A549 (cell line): ENCODE data around the gene LDHAL6B. TPM values are rescaled to one million over a fixed set of nuclear protein-coding genes. Genes with fewer than 3 reads are reported as not detected.
A peak's percentile ranks its signal among the peaks of the same experiment; 100 is the strongest.

Source experiments
- ATAC-seq, 2 experiments: fragments of 200-7000 bp in 1 of 2; fragments of >200 bp in 1 of 2; cut with Nextera tagmentation in 1 of 2; cut with Tn5 transposase in 1 of 2; 3 replicates each; pipeline versions ENCODE4 v1.8.0 to v1.9.1; 2018 to 2020; ENCODE audit warnings: mild to moderate bottlenecking in 1 of 2, moderate library complexity in 1 of 2
- CTCF ChIA-PET: fragments of 300-600 bp; sonication (Branson Sonifier 250); formaldehyde crosslinking; extraction: SDS; loops from one replicate; lab custom pipeline; 2021; ENCODE audit warnings: antibody characterized with exemption, inconsistent platforms; lab: Yijun Ruan, JAX
- POLR2A ChIA-PET: fragments of 350-600 bp; formaldehyde crosslinking; extraction: SDS; loops from one replicate; lab custom pipeline; 2021; ENCODE audit warnings: antibody characterized with exemption, inconsistent platforms; lab: Yijun Ruan, JAX
- DNase-seq, 2 experiments: peaks; one replicate each; pipeline versions ENCODE4 v3.0.0 to v3.0.0-alpha.2; 2011 to 2016; ENCODE audit warnings: low read depth in 1 of 2, low spot score in 1 of 2
- FAIRE-seq: peaks from 2 replicates; lab custom pipeline; 2011; peaks lifted over from hg19 to GRCh38; lab: Jason Lieb, UNC
- H3K27ac ChIP-seq, 2 experiments: fragments of >200 bp; sonication (Bioruptor Twin); formaldehyde crosslinking; 3 replicates each; pipeline ENCODE4 v1.5.1; 2016 to 2017
- H3K4me1 ChIP-seq: fragments of >200 bp; sonication (Bioruptor Twin); formaldehyde crosslinking; 3 replicates; pipeline ENCODE4 v1.6.1; 2016
- H3K4me2 ChIP-seq: fragments of >200 bp; sonication (Bioruptor Twin); formaldehyde crosslinking; 3 replicates; pipeline ENCODE4 v1.6.1; 2016
- H3K4me3 ChIP-seq: fragments of >200 bp; sonication (Bioruptor Twin); formaldehyde crosslinking; 3 replicates; pipeline ENCODE4 v1.5.1; 2016
- H3K9me3 ChIP-seq: fragments of >200 bp; sonication (Bioruptor Twin); formaldehyde crosslinking; 3 replicates; pipeline ENCODE4 v1.6.1; 2016
- CEBPB ChIP-seq, 2 experiments: fragments of >200 bp in 1 of 2; sonication (Bioruptor Twin) in 1 of 2; formaldehyde crosslinking in 1 of 2; IDR thresholded peaks; 2 replicates each; pipeline ENCODE4 v1.6.1; 2012 to 2016
- CHD2 ChIP-seq: fragments of 150-350 bp; IDR thresholded peaks from 2 replicates; pipeline ENCODE4 v1.6.1; 2014; ENCODE audit warnings: low read length; ENCODE audit not compliant: partially characterized antibody
- CHD4 ChIP-seq: fragments of 200-600 bp; sonication (generic); IDR thresholded peaks from 2 replicates; pipeline ENCODE4 v1.6.1; 2016; ENCODE audit warnings: antibody characterized with exemption, mild to moderate bottlenecking, borderline replicate concordance
- EHMT2 ChIP-seq: fragments of 200-600 bp; sonication (generic); IDR thresholded peaks from 2 replicates; pipeline ENCODE4 v1.6.1; 2016; ENCODE audit warnings: antibody characterized with exemption, low read depth, mild to moderate bottlenecking, moderate library complexity
- ESRRA ChIP-seq: fragments of 150-350 bp; IDR thresholded peaks from 2 replicates; pipeline ENCODE4 v1.6.1; 2014; ENCODE audit warnings: mild to moderate bottlenecking, low read length, borderline replicate concordance
- FOXS1 ChIP-seq: fragments of 250-450 bp; sonication (Bioruptor Pico); IDR thresholded peaks from 2 replicates; pipeline ENCODE4 v1.5.0; 2020; ENCODE audit warnings: mild to moderate bottlenecking, moderate library complexity
- HDAC2 ChIP-seq: fragments of 200-600 bp; sonication (generic); IDR thresholded peaks from 2 replicates; pipeline ENCODE4 v1.6.1; 2016
- HMGXB4 ChIP-seq: fragments of 250-450 bp; sonication (Bioruptor Pico); IDR thresholded peaks from 2 replicates; pipeline ENCODE4 v1.5.0; 2021; ENCODE audit warnings: mild to moderate bottlenecking, moderate library complexity, borderline replicate concordance
- HOXB13 ChIP-seq: fragments of 250-450 bp; sonication (Bioruptor Pico); IDR thresholded peaks from 2 replicates; pipeline ENCODE4 v1.5.0; 2020; ENCODE audit warnings: low read depth, mild to moderate bottlenecking, moderate library complexity
- JUN ChIP-seq, 2 experiments: fragments of >200 bp; sonication (Bioruptor Twin); formaldehyde crosslinking; IDR thresholded peaks; 2 replicates in 1 of 2; 3 replicates in 1 of 2; pipeline ENCODE4 v1.6.1; 2016 to 2017
- KDM1A ChIP-seq: fragments of 200-600 bp; sonication (generic); IDR thresholded peaks from 2 replicates; pipeline ENCODE4 v1.6.1; 2016; ENCODE audit warnings: low read depth, mild to moderate bottlenecking
- MAFK ChIP-seq: fragments of 450-650 bp; IDR thresholded peaks from 2 replicates; pipeline ENCODE4 v1.6.1; 2014; ENCODE audit not compliant: partially characterized antibody
- MYC ChIP-seq: IDR thresholded peaks from 2 replicates; pipeline ENCODE4 v1.6.1; 2012; ENCODE audit warnings: mild to moderate bottlenecking, inconsistent platforms, low read length, improper control_type of control experiment, borderline replicate concordance
- NFE2L2 ChIP-seq: fragments of 150-350 bp; conservative IDR thresholded peaks from 2 replicates; pipeline ENCODE4 v1.6.1; 2014; ENCODE audit warnings: low read length
- PHF8 ChIP-seq: fragments of 200-600 bp; sonication (generic); IDR thresholded peaks from 2 replicates; pipeline ENCODE4 v1.6.1; 2016; ENCODE audit warnings: low read depth, mild to moderate bottlenecking, antibody characterized with exemption, moderate library complexity, borderline replicate concordance
- POLR2A ChIP-seq: IDR thresholded peaks from 2 replicates; pipeline ENCODE4 v1.6.1; 2012; ENCODE audit warnings: mild to moderate bottlenecking, low read length
- POLR2AphosphoS2 ChIP-seq: conservative IDR thresholded peaks from 2 replicates; pipeline ENCODE4 v1.6.1; 2012; ENCODE audit warnings: low read length, improper control_type of control experiment, inconsistent platforms
- RAD21 ChIP-seq, 2 experiments: fragments of >200 bp in 1 of 2; sonication (Bioruptor Twin) in 1 of 2; formaldehyde crosslinking in 1 of 2; IDR thresholded peaks in 1 of 2; conservative IDR thresholded peaks in 1 of 2; 2 replicates in 1 of 2; 3 replicates in 1 of 2; pipeline ENCODE4 v1.6.1; 2012 to 2018; ENCODE audit warnings: inconsistent platforms in 1 of 2
- SREBF2 ChIP-seq: fragments of 450-650 bp; IDR thresholded peaks from 2 replicates; pipeline ENCODE4 v1.6.1; 2014; ENCODE audit warnings: mild to moderate bottlenecking, moderate library complexity
- TFCP2L1 ChIP-seq: fragments of 250-450 bp; sonication (Bioruptor Pico); IDR thresholded peaks from 2 replicates; pipeline ENCODE4 v1.5.0; 2021; ENCODE audit warnings: mild to moderate bottlenecking
- ZFP36 ChIP-seq: fragments of 450-650 bp; IDR thresholded peaks from 2 replicates; pipeline ENCODE4 v1.6.1; 2014; ENCODE audit warnings: borderline replicate concordance; ENCODE audit not compliant: partially characterized antibody
- ZNF302 ChIP-seq: fragments of 250-450 bp; sonication (Bioruptor Pico); IDR thresholded peaks from 2 replicates; pipeline ENCODE4 v1.9.0; 2021; ENCODE audit warnings: inconsistent platforms, mild to moderate bottlenecking, moderate library complexity
- ZSCAN20 ChIP-seq: fragments of 250-450 bp; sonication (Bioruptor Pico); IDR thresholded peaks from 2 replicates; pipeline ENCODE4 v1.8.0; 2022; ENCODE audit warnings: mild to moderate bottlenecking, moderate library complexity
- WGBS: methylation state at CpG from one replicate; pipeline ENCODE4 v1.1.6; 2017; ENCODE audit errors: missing lambda C conversion rate; 5-methylcytosine and 5-hydroxymethylcytosine counted together
- polyA plus RNA-seq, 4 experiments: library from polyadenylated mRNA; depleted of rRNA in 3 of 4; stranded (reverse); fragments of >200 nt; fragmentation: RNase III in 1 of 4; extraction: RNeasy Plus Mini Kit Qiagen cat#74134 plus additional on column Dnase treatment in 1 of 4; gene quantifications; 2 replicates in 3 of 4; 3 replicates in 1 of 4; pipeline ENCODE4 v1.2.3, GENCODE V29; 2011 to 2017
- TF ChIP-seq, protein P1 (sequence below): fragments of 200-600 bp; sonication (generic); IDR thresholded peaks from 2 replicates; pipeline ENCODE4 v1.6.1; 2016; ENCODE audit warnings: antibody characterized with exemption, mild to moderate bottlenecking, moderate library complexity
- TF ChIP-seq, protein P2 (sequence below): fragments of >200 bp; sonication (Bioruptor Twin); formaldehyde crosslinking; IDR thresholded peaks from 2 replicates; pipeline ENCODE4 v1.6.1; 2016
- TF ChIP-seq, protein P3 (sequence below): IDR thresholded peaks from 2 replicates; pipeline ENCODE4 v1.6.1; 2012
- TF ChIP-seq, protein P4 (sequence below): fragments of >200 bp; sonication (Bioruptor Twin); formaldehyde crosslinking; IDR thresholded peaks from 3 replicates; pipeline ENCODE4 v1.5.1; 2016

Gene LDHAL6B
- polyA plus RNA-seq, 2 of the 4 experiments (the other 2 are of a cell fraction): not detected

GRCh38 chr15:59197454-59197853, 9.2 kb upstream of the LDHAL6B start:
- Histone ChIP-seq H3K9me3 (no peaks in the 10 kb centered on the region), H3K27ac (peak overlapping the region; percentile 85 to 88), H3K4me3 (no peak overlapping the region), H3K4me1 (peaks cover 55% of the 10 kb centered on the region), H3K4me2 (no peak overlapping the region)
- DNase-seq: no peak
- 91% methylated on average over 2 of the region's 2 CpGs for WGBS
- no peak for FAIRE-seq
- CTCF ChIA-PET: interaction anchor here (0.8 to 1.4 kb wide), 3 partner anchors 11 to 295 kb away, joined by 3 to 5 read pairs (median 3); no protein-coding TSS in a partner anchor
- TF ChIP-seq MYC: no peak
- TF ChIP-seq, protein P1, sequence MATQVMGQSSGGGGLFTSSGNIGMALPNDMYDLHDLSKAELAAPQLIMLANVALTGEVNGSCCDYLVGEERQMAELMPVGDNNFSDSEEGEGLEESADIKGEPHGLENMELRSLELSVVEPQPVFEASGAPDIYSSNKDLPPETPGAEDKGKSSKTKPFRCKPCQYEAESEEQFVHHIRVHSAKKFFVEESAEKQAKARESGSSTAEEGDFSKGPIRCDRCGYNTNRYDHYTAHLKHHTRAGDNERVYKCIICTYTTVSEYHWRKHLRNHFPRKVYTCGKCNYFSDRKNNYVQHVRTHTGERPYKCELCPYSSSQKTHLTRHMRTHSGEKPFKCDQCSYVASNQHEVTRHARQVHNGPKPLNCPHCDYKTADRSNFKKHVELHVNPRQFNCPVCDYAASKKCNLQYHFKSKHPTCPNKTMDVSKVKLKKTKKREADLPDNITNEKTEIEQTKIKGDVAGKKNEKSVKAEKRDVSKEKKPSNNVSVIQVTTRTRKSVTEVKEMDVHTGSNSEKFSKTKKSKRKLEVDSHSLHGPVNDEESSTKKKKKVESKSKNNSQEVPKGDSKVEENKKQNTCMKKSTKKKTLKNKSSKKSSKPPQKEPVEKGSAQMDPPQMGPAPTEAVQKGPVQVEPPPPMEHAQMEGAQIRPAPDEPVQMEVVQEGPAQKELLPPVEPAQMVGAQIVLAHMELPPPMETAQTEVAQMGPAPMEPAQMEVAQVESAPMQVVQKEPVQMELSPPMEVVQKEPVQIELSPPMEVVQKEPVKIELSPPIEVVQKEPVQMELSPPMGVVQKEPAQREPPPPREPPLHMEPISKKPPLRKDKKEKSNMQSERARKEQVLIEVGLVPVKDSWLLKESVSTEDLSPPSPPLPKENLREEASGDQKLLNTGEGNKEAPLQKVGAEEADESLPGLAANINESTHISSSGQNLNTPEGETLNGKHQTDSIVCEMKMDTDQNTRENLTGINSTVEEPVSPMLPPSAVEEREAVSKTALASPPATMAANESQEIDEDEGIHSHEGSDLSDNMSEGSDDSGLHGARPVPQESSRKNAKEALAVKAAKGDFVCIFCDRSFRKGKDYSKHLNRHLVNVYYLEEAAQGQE: no peak
- no peak for TF ChIP-seq JUN (IDR thresholded peaks at IDR 0.05)
- TF ChIP-seq HDAC2: no peak
- TF ChIP-seq CEBPB (IDR thresholded peaks at IDR 0.05): no peak
- TF ChIP-seq, protein P2, sequence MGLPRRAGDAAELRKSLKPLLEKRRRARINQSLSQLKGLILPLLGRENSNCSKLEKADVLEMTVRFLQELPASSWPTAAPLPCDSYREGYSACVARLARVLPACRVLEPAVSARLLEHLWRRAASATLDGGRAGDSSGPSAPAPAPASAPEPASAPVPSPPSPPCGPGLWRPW: no peak
- TF ChIP-seq, protein P3, sequence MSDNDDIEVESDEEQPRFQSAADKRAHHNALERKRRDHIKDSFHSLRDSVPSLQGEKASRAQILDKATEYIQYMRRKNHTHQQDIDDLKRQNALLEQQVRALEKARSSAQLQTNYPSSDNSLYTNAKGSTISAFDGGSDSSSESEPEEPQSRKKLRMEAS: no peak
- no peak for TF ChIP-seq CHD2
- TF ChIP-seq FOXS1 (CRISPR knock-in tag): no peak
- TF ChIP-seq SREBF2: no peak
- ATAC-seq: no peak
- POLR2A ChIA-PET: no interaction called here

- peak; percentile 81 to 87 for ATAC-seq
- H3K4me1 ChIP-seq: peaks cover 43% of the 10 kb centered on the region
- H3K9me3 ChIP-seq: no peaks in the 10 kb centered on the region
- ChIA-PET CTCF (interaction anchor here (0.9 to 1.7 kb wide), 4 partner anchors 25 to 95 kb away, joined by 3 to 7 read pairs (median 5); no protein-coding TSS in a partner anchor), POLR2A (no interaction called here)
- DNase-seq: peak; percentile 80 to 88
- 49% methylated on average over 10 of the region's 10 CpGs for WGBS
- H3K4me3 ChIP-seq: no peak overlapping the region
- peak; percentile 99 for FAIRE-seq
- peak overlapping the region; percentile 85 to 88 for H3K27ac ChIP-seq
- peak overlapping the region; percentile 54 for H3K4me2 ChIP-seq
- TF ChIP-seq KDM1A: no peak
- no peak for TF ChIP-seq HMGXB4 (CRISPR knock-in tag)
- TF ChIP-seq HOXB13 (CRISPR knock-in tag): no peak
- TF ChIP-seq CHD4: no peak
- no peak for TF ChIP-seq HDAC2
- no peak for TF ChIP-seq EHMT2
- TF ChIP-seq ESRRA: no peak
- TF ChIP-seq NFE2L2: no peak
- no peak for TF ChIP-seq MYC
- TF ChIP-seq POLR2A: no peak
- TF ChIP-seq, protein P2: no peak
- TF ChIP-seq, protein P4, sequence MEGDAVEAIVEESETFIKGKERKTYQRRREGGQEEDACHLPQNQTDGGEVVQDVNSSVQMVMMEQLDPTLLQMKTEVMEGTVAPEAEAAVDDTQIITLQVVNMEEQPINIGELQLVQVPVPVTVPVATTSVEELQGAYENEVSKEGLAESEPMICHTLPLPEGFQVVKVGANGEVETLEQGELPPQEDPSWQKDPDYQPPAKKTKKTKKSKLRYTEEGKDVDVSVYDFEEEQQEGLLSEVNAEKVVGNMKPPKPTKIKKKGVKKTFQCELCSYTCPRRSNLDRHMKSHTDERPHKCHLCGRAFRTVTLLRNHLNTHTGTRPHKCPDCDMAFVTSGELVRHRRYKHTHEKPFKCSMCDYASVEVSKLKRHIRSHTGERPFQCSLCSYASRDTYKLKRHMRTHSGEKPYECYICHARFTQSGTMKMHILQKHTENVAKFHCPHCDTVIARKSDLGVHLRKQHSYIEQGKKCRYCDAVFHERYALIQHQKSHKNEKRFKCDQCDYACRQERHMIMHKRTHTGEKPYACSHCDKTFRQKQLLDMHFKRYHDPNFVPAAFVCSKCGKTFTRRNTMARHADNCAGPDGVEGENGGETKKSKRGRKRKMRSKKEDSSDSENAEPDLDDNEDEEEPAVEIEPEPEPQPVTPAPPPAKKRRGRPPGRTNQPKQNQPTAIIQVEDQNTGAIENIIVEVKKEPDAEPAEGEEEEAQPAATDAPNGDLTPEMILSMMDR: no peak
- no peak for TF ChIP-seq CHD2
- TF ChIP-seq TFCP2L1 (CRISPR knock-in tag): no peak
- TF ChIP-seq MAFK: peak; percentile 67
- peak; percentile 1 to 40; a peak in 3 of 5 replicates for TF ChIP-seq RAD21 (conservative IDR thresholded peaks at IDR 0.05 in 1 of 2, IDR thresholded peaks at IDR 0.05 in 1 of 2)
- TF ChIP-seq ZFP36: no peak
- no peak for TF ChIP-seq ZNF302 (CRISPR knock-in tag)
- TF ChIP-seq PHF8: no peak
- TF ChIP-seq POLR2AphosphoS2: no peak
- TF ChIP-seq ZSCAN20 (CRISPR knock-in tag): no peak
These were observed 6.8 kb upstream of the LDHAL6B start for GRCh38 chr15:59199626-59200465.
